Measurements from ENCODE around the gene ZFAND3.

- TF ChIP-seq CTCF (IDR thresholded peaks at IDR 0.05) (no peak), POLR2AphosphoS5 (IDR thresholded peaks at IDR 0.05) (no peak)
These were observed 75.1 kb downstream of the ZFAND3 start for GRCh38 chr6:37894585-37894984.
